Mucosa of rectum (tissue), 2 donors: Measurements from ENCODE around the gene EEIG1.

Source experiments
- H3K27ac ChIP-seq, 2 donors: one replicate each; pipeline ENCODE4 v1.7.0; 2013; ENCODE audit warnings: inconsistent platforms in 2 of 2, low read depth in 2 of 2, low read length in 2 of 2
- H3K27me3 ChIP-seq, 2 donors: one replicate each; pipeline ENCODE4 v1.7.0; 2013; ENCODE audit warnings: low read length in 2 of 2; ENCODE audit not compliant: control insufficient read depth in 2 of 2, insufficient read depth in 2 of 2
- H3K36me3 ChIP-seq, 2 donors: one replicate each; pipeline ENCODE4 v1.7.0; 2013; ENCODE audit warnings: low read length in 2 of 2; ENCODE audit not compliant: control insufficient read depth in 2 of 2, insufficient read depth in 2 of 2
- H3K4me1 ChIP-seq, 2 donors: one replicate each; pipeline ENCODE4 v1.7.0; 2013; ENCODE audit warnings: low read length in 2 of 2, mild to moderate bottlenecking in 1 of 2; ENCODE audit not compliant: control insufficient read depth in 2 of 2, insufficient read depth in 2 of 2
- H3K4me3 ChIP-seq, 2 donors: one replicate each; pipeline ENCODE4 v1.7.0; 2013; ENCODE audit warnings: low read length in 2 of 2
- H3K9ac ChIP-seq, 2 donors: one replicate each; pipeline ENCODE4 v1.7.0; 2013; ENCODE audit warnings: low read length in 2 of 2, low read depth in 1 of 2, mild to moderate bottlenecking in 1 of 2
- H3K9me3 ChIP-seq, 2 donors: one replicate each; pipeline ENCODE4 v1.7.0; 2013; ENCODE audit warnings: low read length in 2 of 2; ENCODE audit not compliant: control insufficient read depth in 2 of 2
- donor health status: healthy.
- donor health status: Normal muscosa, but diverticular disease.

The EEIG1 gene

GRCh38 chr9:127982912-127983311 lies 2.1 kb upstream of the EEIG1 start:
- H3K36me3 ChIP-seq: no peaks in the 10 kb centered on the region
- peaks cover 26% of the 10 kb centered on the region in 2 donors for H3K4me1 ChIP-seq
- H3K4me3 ChIP-seq: no peak overlapping the region
- peak overlapping the region in 1 of 2 donors; percentile 53 for H3K27ac ChIP-seq
- H3K9ac ChIP-seq: peak overlapping the region in 1 of 2 donors; percentile 24
- no peaks in the 10 kb centered on the region for H3K27me3 ChIP-seq
- H3K9me3 ChIP-seq: no peaks in the 10 kb centered on the region

- H3K27me3 ChIP-seq: no peaks in the 10 kb centered on the region
- H3K4me3 ChIP-seq: peak overlapping the region; percentile 80 to 87
- H3K27ac ChIP-seq: peak overlapping the region; percentile 88 to 90
- no peaks in the 10 kb centered on the region for H3K9me3 ChIP-seq
- peak overlapping the region; percentile 92 to 95 for H3K9ac ChIP-seq
- peaks cover 37 to 38% of the 10 kb centered on the region in 2 donors for H3K4me1 ChIP-seq
- H3K36me3 ChIP-seq: no peaks in the 10 kb centered on the region
These were observed 851 bp upstream of the EEIG1 start for GRCh38 chr9:127981559-127982121.

DNA sequence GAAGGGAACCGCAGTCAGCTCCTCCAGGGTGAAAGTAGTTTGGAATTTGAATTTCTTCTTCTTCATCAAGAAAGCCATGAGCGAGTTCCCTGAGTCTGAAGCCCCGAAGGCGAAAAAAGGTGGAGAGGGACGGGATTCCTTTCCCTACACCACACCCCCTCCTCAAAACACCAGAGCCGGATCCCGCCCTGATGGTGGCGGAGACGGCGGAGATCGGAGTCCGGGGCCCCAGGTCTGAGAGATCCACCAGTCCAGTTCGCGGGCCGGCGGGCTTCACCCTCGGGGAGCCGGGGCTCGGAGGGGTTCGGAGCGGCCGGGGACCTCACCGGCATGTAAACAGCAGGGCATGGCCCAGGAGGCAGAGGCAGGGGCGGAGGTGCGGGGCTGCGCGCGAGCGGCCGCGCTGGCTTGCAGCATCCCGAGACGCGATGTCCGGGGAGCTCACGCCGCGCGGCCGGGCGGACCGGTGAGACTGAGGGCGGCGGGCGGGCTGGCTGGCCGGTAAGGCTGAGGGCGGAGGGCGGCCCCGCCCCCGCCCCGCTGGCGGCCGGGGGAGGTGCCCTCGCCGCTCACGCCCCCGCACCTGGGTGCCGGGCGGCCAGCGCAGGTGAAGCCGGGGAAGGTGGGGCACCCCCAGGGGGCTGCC lies 606 bp downstream of the EEIG1 start:
- Histone ChIP-seq H3K9me3 (no peaks in the 10 kb centered on the region), H3K27me3 (no peaks in the 10 kb centered on the region), H3K27ac (peak overlapping the region; percentile 90 to 91), H3K4me1 (peaks cover 51 to 53% of the 10 kb centered on the region in 2 donors), H3K4me3 (peak overlapping the region; percentile 74 to 94), H3K9ac (peak overlapping the region; percentile 74 to 93), H3K36me3 (peaks cover 0 to 6% of the 10 kb centered on the region in 2 donors)

DNA sequence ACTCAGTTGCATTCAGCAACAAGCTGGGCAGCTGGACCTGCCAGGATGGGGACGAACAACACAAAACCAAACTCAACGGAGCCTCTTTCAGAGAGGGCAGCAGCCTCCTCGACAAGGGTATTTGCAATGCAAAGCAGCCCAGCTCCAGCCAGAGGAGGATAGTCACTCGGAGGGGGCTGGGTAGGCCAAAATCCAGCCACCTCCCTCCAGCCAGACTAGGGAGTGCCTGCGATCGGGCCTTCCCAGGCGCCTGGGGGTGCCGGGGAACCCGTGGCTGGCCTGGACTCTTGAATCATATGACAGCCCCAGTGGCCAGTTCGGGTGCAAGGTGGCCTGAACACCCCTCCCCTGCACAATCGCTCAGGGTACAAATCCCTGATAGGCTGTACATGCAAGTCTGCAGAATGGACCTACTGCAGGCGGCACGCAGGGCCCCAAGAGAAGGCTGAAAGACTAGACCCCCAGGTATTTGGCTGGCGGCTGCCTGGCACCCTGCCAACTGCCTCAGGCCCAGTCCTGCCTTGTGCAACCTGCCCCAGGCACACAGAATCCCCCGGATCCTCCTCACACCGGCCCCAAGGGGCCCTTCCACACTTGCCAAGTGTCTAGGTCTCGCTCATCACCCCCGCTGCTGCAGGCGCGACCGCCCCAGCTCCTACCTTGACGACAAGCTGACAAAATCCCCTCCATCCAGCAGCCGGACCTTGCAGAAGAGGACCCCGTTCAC lies 1.3 kb downstream of the EEIG1 start:
- peak overlapping the region; percentile 69 to 93 for H3K9ac ChIP-seq
- no peaks in the 10 kb centered on the region for H3K27me3 ChIP-seq
- peaks cover 57 to 60% of the 10 kb centered on the region in 2 donors for H3K4me1 ChIP-seq
- peaks cover 0 to 8% of the 10 kb centered on the region in 2 donors for H3K36me3 ChIP-seq
- H3K27ac ChIP-seq: peak overlapping the region; percentile 90 to 91
- H3K9me3 ChIP-seq: no peaks in the 10 kb centered on the region
- peak overlapping the region; percentile 74 to 94 for H3K4me3 ChIP-seq

GRCh38 chr9:127979015-127979332 lies 1.8 kb downstream of the EEIG1 start:
- peaks cover 0 to 8% of the 10 kb centered on the region in 2 donors for H3K36me3 ChIP-seq
- peak overlapping the region; percentile 90 to 91 for H3K27ac ChIP-seq
- H3K4me3 ChIP-seq: peak overlapping the region; percentile 74 to 94
- no peaks in the 10 kb centered on the region for H3K27me3 ChIP-seq
- peak overlapping the region; percentile 69 to 93 for H3K9ac ChIP-seq
- H3K4me1 ChIP-seq: peaks cover 62 to 65% of the 10 kb centered on the region in 2 donors
- no peaks in the 10 kb centered on the region for H3K9me3 ChIP-seq

- H3K27ac ChIP-seq: peak overlapping the region; percentile 90 to 91
- peaks cover 71 to 74% of the 10 kb centered on the region in 2 donors for H3K4me1 ChIP-seq
- H3K4me3 ChIP-seq: peak overlapping the region; percentile 74 to 94
- no peaks in the 10 kb centered on the region for H3K27me3 ChIP-seq
- H3K36me3 ChIP-seq: peaks cover 0 to 8% of the 10 kb centered on the region in 2 donors
- H3K9me3 ChIP-seq: no peaks in the 10 kb centered on the region
- H3K9ac ChIP-seq: peak overlapping the region; percentile 84 to 93
These were observed 2.7 kb downstream of the EEIG1 start for GRCh38 chr9:127977884-127978647.

DNA sequence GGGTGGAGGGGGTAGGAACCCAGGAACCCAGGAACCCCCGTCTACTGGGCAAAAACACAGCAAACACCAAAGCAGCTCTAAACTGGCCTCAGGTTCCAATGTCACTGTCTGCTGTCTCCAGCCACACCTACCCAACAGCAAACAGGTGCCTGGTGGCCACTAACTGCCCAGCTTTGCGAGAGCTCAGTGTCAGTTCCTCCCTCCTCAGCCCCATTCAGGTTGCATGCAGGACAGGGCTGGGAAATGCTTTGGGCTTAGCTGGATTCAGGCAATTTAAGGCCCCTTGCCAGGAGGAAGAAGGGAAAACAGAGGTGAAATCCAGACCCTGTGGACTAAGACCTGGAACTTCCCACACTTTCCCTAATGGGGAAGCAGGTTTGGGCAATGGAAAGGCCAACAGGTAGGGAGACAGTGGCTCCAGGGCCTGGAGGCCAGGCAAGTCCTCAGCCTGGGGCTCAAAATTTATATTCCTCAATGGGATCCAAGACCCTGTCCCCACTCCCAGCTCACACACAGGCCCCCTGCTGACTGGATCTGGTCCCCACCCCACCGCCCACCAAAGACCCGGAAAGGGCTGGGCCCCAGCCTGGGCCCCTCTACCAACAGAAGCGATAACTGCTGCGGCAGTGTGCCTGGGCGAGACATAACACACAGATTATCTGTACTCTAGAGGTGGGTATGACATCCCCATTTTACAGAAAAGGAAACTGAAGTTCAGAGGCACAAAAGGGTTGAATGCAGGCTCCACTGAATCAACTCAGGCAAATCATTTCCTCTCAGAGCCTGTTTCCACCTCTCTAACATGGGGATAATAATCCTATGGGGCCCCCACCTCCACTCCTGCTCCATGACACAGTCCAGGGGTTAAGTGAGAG lies 3.5 kb downstream of the EEIG1 start:
- Histone ChIP-seq H3K27ac (peak overlapping the region; percentile 90 to 91), H3K9ac (peak overlapping the region; percentile 84 to 93), H3K4me1 (peaks cover 80% of the 10 kb centered on the region in 2 donors), H3K27me3 (no peaks in the 10 kb centered on the region), H3K9me3 (no peaks in the 10 kb centered on the region), H3K4me3 (peak overlapping the region; percentile 74 to 94), H3K36me3 (peaks cover 0 to 8% of the 10 kb centered on the region in 2 donors)

DNA sequence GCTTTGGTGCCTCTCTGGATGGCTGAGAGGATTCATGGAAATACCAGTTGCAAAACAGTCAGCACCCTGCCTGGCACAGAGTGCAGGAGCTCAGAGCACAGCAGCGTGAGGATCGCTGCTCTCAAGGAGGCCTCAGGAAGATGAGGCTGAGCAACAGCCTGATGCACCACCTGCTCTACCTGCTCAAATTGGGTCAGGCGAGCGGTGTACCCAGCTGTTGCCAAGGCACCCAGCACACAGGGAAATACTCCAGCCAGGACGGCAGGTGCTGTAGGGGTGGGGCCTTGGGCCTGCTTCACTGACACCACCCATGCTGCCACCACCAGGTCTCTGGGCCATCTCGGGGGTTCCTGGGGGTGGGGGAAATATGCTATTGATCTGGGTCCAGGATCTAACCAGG lies 4.3 kb downstream of the EEIG1 start:
- Histone ChIP-seq H3K9me3 (no peaks in the 10 kb centered on the region), H3K27me3 (no peaks in the 10 kb centered on the region), H3K27ac (peak overlapping the region; percentile 90 to 91), H3K4me3 (peak overlapping the region; percentile 74 to 94), H3K4me1 (peaks cover 80 to 83% of the 10 kb centered on the region in 2 donors), H3K36me3 (peaks cover 0 to 8% of the 10 kb centered on the region in 2 donors), H3K9ac (peak overlapping the region; percentile 35 to 93)
